SHP77 (cell line): ENCODE results near the gene ALPK1.
"Not testable (repeated sequence)": the region's sequence is repeated elsewhere in the genome, so short reads cannot be mapped to it uniquely, and the experiment has no call there.

Source experiments
- DNase-seq, 2 experiments: peaks; one replicate each; lab custom pipeline; 2025; lab: John Stamatoyannopoulos, UW

The ALPK1 gene

DNA sequence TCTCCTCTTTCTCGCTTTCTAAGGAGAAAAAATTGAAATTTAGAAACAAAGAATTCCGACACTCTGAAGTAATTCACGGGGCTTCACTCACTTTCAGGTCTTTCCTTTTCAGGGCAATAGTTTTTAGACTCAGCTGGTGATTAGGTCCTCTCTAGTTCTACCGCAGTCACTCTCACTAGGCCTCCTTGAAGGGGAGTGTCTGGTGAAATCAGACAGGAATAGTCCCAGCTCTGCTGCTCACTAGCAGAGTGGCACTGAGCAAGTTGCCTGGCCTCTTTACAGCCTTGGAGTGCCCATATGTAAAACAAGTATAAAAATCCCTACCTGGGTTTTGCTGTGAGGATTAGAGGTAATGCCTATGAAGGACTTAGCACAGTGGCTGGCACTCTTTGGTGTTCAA is 154.7 kb downstream of the ALPK1 start:
- DNase-seq: no peak

DNA sequence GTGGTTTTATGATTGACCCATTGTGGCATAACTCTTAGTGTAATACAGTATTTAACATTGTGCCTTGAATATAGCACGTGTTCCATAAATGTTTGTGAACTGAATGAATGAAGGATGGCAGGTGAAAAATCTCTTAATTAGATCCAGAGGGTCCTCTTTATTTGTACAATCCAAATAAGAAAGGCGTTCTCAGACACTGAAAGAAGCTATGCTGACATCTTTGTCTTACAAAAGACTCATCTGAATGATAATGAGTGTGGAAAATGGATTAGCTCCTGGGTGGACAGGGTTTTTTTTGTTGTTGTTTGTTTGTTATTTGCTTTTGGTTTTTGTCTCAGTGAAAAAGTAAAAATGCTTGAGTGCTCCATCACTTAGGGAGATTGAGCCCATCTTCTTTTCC is 156.2 kb downstream of the ALPK1 start:
- DNase-seq: no peak

DNA sequence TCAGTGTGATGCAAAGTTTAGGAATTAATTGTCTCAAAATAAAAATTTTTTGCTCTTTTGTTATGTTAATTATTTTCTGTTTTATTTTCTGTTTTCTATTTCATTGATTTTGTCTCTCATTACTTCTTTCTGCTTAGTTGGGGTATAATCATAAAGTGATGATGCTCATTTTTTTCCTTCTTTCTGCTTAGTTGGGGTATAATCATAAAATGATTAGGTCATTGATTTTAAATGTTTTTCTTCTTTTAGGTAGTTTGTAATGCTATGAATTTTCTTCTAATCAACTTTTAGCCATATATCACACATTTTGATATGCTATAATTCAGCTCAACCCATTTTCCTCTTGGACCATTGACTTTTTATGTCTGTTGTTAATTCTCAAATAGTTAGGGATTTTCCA is 175.1 kb downstream of the ALPK1 start:
- DNase-seq: no peak

DNA sequence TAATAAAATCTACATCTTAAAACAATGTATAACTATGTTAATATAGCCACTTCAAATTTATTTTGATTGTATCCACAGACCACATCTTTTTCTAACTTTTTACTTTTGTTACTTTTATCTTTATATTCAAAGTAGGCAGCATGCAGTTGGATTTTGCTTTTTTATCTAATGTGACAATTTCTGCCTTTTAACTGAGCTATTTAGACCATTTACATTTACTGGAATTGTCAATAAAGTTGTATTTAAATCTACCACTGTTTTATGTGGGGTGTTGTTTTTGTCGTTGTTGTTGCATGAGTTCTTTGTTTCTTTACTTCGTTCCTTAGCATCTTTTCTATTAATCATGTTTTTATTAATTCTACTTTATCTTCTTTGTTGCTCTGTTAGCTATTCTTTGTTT is 176.8 kb downstream of the ALPK1 start:
- DNase-seq: no peak

DNA sequence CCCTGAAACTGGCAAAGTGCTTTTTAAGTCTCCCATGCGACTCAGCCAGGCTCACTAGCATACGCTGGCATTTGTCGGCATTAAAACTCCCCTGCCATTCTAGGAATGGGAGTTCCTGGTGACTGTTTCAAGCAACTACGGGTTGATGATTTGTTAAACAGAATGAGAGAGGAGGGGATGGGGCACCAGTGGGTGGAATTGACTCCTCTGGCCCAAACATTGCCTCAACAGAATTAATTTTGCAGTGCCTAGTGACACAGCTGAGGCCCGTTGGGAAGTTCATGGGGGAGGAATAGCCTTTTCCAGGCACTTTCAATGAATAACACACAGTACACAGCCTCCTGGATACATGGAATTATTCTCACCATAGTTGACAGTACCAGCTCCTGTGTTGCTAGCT is 188.8 kb downstream of the ALPK1 start:
- DNase-seq: no peak

DNA sequence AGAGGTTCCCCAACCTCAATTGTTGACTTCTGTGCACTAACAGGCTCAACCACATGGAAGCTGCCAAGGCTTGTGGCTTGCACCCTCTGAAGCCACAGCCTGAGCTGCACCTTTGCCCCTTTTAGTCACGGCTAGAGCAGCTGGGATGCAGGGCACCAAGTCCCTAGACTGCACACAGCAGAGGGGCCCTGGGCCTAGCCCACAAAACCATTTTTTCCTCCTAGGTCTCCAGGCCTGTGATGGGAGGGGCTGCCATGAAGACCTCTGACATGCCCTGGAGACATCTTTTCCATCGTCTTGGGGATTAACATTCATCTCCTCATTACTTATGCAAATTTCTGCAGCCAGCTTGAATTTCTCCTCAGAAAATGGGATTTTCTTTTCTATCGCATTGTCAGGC is 193.6 kb downstream of the ALPK1 start:
- not testable (repeated sequence) for DNase-seq
